CD4-positive, CD25-positive, alpha-beta regulatory T cell (primary cell): ENCODE data around the gene H6PD. TPM values are rescaled to one million over a fixed set of nuclear protein-coding genes. Genes with fewer than 3 reads are reported as not detected.
A peak's percentile ranks its signal among the peaks of the same experiment; 100 is the strongest.

ENCODE experiments used
- ATAC-seq, 2 donors: fragments of 150-1000 bp; cut with Tn5 transposase; one replicate each; pipeline ENCODE4 v1.10.0; 2021; ENCODE audit warnings: low read depth in 2 of 2, moderate number of reproducible peaks in 2 of 2, moderate library complexity in 1 of 2
- DNase-seq, 3 donors: peaks; one replicate each; pipeline versions ENCODE4 v3.0.0 to v3.0.0-alpha.2; 2012 to 2022; ENCODE audit warnings: mixed read lengths in 1 of 3
- H3K27ac ChIP-seq: one replicate; pipeline ENCODE4 v1.7.0; 2013; ENCODE audit warnings: mild to moderate bottlenecking, low read length; ENCODE audit not compliant: insufficient read depth, poor library complexity, severe bottlenecking
- H3K27me3 ChIP-seq: one replicate; pipeline ENCODE4 v1.7.0; 2013; ENCODE audit warnings: low read length; ENCODE audit not compliant: control insufficient read depth, insufficient read depth
- H3K36me3 ChIP-seq: one replicate; pipeline ENCODE4 v1.7.0; 2013; ENCODE audit warnings: mild to moderate bottlenecking, low read length, moderate library complexity; ENCODE audit not compliant: control insufficient read depth, insufficient read depth
- H3K4me1 ChIP-seq: 2 replicates; pipeline ENCODE4 v1.7.0; 2013; ENCODE audit warnings: mild to moderate bottlenecking, low read length; ENCODE audit not compliant: insufficient read depth, control insufficient read depth, poor library complexity, severe bottlenecking
- H3K4me3 ChIP-seq: one replicate; pipeline ENCODE4 v1.7.0; 2013; ENCODE audit warnings: low read depth, mild to moderate bottlenecking, low read length, moderate library complexity
- H3K9me3 ChIP-seq, 2 experiments: 1 replicate in 1 of 2; 2 replicates in 1 of 2; pipeline ENCODE4 v1.7.0; 2013; ENCODE audit warnings: low read length in 2 of 2, mild to moderate bottlenecking in 1 of 2, moderate library complexity in 1 of 2; ENCODE audit not compliant: control insufficient read depth in 2 of 2
- H3K27ac Mint-ChIP-seq, 3 donors: one replicate each; pipeline ENCODE4 v1.8.0; 2020 to 2022; ENCODE audit warnings: mild to moderate bottlenecking in 3 of 3, mixed read lengths in 3 of 3, moderate library complexity in 2 of 3
- H3K27me3 Mint-ChIP-seq: one replicate; pipeline ENCODE4 v1.8.0; 2022; ENCODE audit warnings: mild to moderate bottlenecking, mixed read lengths
- H3K36me3 Mint-ChIP-seq: one replicate; pipeline ENCODE4 v1.8.0; 2020; ENCODE audit warnings: mixed read lengths
- H3K4me1 Mint-ChIP-seq, 4 donors: one replicate each; pipeline ENCODE4 v1.8.0; 2020 to 2022; ENCODE audit warnings: mixed read lengths in 4 of 4, mild to moderate bottlenecking in 1 of 4
- H3K4me3 Mint-ChIP-seq, 4 donors: one replicate each; pipeline ENCODE4 v1.8.0; 2020 to 2022; ENCODE audit warnings: mild to moderate bottlenecking in 4 of 4, mixed read lengths in 4 of 4, moderate library complexity in 3 of 4
- H3K9me3 Mint-ChIP-seq, 7 donors: one replicate each; pipeline ENCODE4 v1.8.0; 2020 to 2022; ENCODE audit warnings: mixed read lengths in 7 of 7, mild to moderate bottlenecking in 3 of 7, moderate library complexity in 2 of 7
- polyA plus RNA-seq, 4 donors: library from polyadenylated mRNA; unstranded; fragments of 300-500 nt; fragmentation: Illumina TruSeq; gene quantifications; one replicate each; pipeline ENCODE4 v1.2.3, GENCODE V29; 2021
- total RNA-seq: library from RNA; stranded (reverse); gene quantifications from one replicate; pipeline ENCODE4 v1.2.3, GENCODE V29; 2022

H6PD gene
- total and polyA plus RNA-seq, 5 donors from 2014 or later: 7.8 to 19.4 (median 8.9) TPM

DNA sequence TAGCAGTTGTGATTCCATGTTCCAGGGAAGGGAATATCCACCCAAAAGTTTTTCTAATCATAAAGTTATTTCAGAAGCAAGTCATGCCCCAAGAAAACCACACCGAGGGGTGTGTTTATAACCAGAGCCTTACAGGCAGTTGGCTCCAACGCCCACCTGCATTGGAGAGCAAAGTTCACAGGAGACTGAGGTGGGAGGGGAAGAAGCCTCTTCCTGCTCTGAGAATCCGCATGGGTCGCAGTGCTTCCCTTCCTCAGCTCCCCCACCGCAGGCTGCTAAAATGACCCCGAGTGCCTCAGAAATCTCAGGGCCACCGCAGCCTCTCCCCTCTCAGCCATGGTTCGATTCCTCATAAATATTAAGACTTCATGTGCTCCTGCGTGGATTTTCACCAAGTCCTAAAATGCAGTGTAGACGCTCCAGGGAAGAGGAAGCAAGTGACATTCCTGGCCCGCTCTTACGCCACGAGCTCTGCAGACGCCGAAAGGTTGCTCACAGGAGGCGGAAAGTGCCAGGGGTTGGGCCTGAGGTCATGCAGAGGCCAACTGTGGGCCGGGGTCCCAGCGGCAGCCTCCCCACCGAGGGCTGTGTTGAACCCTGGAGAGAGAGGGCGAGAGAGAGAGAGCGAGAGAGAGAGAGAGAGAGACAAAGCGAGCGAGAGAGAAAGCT lies 44.7 kb downstream of the H6PD start:
- Mint-ChIP-seq H3K36me3 (peaks cover 5% of the 10 kb centered on the region), H3K27ac (peak overlapping the region in 1 of 3 donors; percentile 20), H3K27me3 (peaks cover 6% of the 10 kb centered on the region), H3K4me3 (peak overlapping the region in 2 of 4 donors; percentile 35 to 90), H3K9me3 (peaks cover 0 to 6% (median 0%) of the 10 kb centered on the region in 7 donors), H3K4me1 (peaks cover 13 to 61% (median 37%) of the 10 kb centered on the region in 4 donors)
- no peaks in the 10 kb centered on the region for H3K27me3 ChIP-seq
- no peaks in the 10 kb centered on the region for H3K36me3 ChIP-seq
- H3K9me3 ChIP-seq: no peaks in the 10 kb centered on the region
- peak in 1 of 3 donors; percentile 68 for DNase-seq
- no peak overlapping the region for H3K27ac ChIP-seq
- ATAC-seq: no peak
- peaks cover 65% of the 10 kb centered on the region for H3K4me1 ChIP-seq
- H3K4me3 ChIP-seq: no peak overlapping the region

DNA sequence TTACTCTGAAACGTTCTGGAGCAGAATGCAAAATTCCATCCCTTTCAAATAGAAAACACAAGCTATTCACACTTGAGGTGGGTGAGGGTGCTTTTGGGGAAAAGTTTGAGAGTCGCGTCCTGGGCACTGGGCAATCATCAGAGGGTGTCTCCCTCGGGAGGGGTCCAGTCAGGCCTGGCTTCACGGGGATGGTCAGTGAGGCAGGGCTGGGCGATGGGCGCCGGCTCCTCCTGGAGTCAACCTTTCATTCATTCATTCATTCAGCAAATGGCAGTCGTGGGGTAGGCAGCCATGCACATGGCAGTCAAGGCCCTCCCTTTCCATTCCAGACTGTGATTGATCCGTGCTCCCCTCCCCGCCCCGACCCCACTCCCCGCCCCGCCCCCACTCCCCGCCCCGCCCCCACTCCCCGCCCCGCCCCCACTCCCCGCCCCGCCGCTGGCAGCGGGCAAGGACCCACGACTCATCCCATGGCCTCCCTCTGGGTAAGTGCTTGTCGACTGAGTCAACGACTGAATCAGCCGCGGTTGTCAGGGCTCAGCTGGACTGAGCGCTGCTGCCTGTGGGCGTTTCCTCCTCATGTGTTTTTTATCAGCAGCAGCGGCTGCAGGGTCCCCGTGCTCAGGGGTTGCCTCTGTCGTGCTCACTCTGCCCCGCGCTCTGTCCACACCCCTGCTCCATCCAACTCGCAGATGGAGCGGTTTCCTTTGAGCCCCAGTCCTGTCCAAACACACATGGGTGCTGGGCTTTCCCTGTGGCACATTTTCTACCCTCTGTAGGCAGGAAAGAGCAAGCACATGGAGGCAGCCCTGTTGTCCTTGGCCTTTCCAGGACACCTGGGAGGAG lies 45.7 kb downstream of the H6PD start:
- H3K4me3 Mint-ChIP-seq: peak overlapping the region; percentile 75 to 93 (median 86)
- Histone ChIP-seq H3K4me1 (peaks cover 70% of the 10 kb centered on the region), H3K36me3 (no peaks in the 10 kb centered on the region), H3K27me3 (no peaks in the 10 kb centered on the region), H3K4me3 (no peak overlapping the region), H3K27ac (no peak overlapping the region), H3K9me3 (no peaks in the 10 kb centered on the region)
- peak; percentile 18 to 36 for ATAC-seq
- H3K4me1 Mint-ChIP-seq: peaks cover 12 to 66% (median 41%) of the 10 kb centered on the region in 4 donors
- peak in 1 of 3 donors; percentile 75 for DNase-seq
- peak overlapping the region in 1 of 3 donors; percentile 77 for H3K27ac Mint-ChIP-seq
- H3K27me3 Mint-ChIP-seq: peaks cover 6% of the 10 kb centered on the region
- H3K9me3 Mint-ChIP-seq: peaks cover 0 to 10% (median 6%) of the 10 kb centered on the region in 7 donors
- peaks cover 1% of the 10 kb centered on the region for H3K36me3 Mint-ChIP-seq

DNA sequence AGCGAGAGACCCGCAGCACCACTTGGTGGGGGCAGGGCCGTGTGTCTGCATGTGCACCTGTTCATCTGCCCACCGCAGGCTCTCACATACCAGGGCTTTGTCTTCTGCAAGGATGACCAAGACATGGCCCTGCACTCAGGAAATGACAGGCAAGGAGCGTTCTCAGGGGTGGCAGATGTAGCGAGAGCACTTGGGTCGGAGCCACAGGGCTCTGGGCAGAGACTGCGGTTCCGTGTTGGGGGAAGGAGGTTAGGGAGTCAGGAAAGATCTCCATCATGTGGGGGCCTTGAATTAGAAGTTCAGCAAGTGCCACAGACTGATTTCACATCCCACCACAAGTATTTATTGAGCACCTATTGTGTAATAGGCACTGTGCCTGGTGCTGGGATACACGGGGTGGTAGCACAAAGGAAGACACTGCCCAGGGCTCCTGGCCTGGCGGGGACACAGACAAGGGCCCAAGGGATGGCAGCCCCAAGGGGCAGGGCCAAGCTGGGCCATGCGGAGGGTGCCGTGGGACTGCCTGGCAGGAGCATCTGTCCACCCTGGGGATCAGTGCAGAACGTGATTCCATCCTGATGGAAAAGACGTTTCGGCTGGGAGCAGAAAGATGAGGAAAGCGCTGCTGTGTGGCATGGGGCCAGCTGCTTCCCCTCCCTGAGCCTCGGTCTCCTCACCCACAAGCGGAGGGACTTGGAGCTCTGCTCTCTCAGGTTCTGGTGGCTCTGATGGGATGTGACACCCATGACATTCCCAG lies 46.7 kb downstream of the H6PD start:
- peaks cover 61% of the 10 kb centered on the region for H3K4me1 ChIP-seq
- Mint-ChIP-seq H3K27me3 (peaks cover 6% of the 10 kb centered on the region), H3K27ac (peak overlapping the region in 1 of 3 donors; percentile 77)

DNA sequence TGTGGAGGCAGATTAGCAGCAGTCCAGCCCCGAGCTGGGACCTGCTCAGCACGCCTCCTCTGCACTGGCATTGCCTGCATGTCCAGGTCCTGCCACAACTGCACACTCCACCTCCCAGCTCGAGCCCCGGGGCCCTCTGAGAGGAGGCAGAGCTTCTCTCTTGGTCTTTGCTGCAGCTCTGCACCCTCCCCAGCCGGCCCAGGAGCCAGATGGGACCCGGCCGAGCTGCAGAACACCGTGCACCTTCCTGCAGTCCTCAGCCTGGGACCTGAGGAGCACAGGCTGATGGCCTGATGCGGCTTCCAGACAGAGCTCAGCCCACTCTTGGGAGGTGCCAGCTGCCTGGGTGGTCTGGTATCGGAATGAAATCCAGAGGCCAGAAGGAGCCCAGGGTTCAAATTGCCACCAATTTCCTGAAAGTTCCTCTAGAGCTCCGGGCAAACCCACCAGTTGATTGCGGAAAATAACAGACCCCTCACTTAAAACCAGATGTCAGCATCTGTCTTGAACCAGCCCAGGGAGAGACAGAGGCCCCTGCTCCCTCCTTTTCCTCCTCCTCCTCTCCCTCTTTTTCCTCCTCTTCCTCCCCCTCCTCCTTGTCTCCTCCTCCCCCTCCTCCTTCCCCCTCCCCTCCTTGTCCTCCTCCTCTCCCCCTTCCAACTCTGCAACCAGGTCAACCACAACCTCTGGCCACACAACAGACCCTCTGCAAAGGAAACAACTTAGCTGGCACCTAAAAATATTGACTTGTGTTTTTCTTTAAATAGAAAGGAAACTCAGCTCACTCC lies 47.5 kb downstream of the H6PD start:
- Histone ChIP-seq H3K4me1 (peaks cover 61% of the 10 kb centered on the region), H3K36me3 (no peaks in the 10 kb centered on the region), H3K9me3 (no peaks in the 10 kb centered on the region), H3K27ac (peak overlapping the region; percentile 10), H3K27me3 (no peaks in the 10 kb centered on the region), H3K4me3 (no peak overlapping the region)
- H3K4me3 Mint-ChIP-seq: peak overlapping the region in 2 of 4 donors; percentile 28 to 63
- H3K27me3 Mint-ChIP-seq: peaks cover 6% of the 10 kb centered on the region
- H3K4me1 Mint-ChIP-seq: peaks cover 7 to 67% (median 38%) of the 10 kb centered on the region in 4 donors
- peaks cover 0 to 14% (median 7%) of the 10 kb centered on the region in 7 donors for H3K9me3 Mint-ChIP-seq
- H3K36me3 Mint-ChIP-seq: no peaks in the 10 kb centered on the region
- ATAC-seq (no peak), DNase-seq (peak in 1 of 3 donors; percentile 44)
- peak overlapping the region in 1 of 3 donors; percentile 77 for H3K27ac Mint-ChIP-seq

More for the DNA sequence above, 46.7 kb downstream of the H6PD start:
- H3K9me3 ChIP-seq: no peaks in the 10 kb centered on the region
- peaks cover 7 to 64% (median 37%) of the 10 kb centered on the region in 4 donors for H3K4me1 Mint-ChIP-seq
- ATAC-seq: no peak
- H3K36me3 Mint-ChIP-seq: no peaks in the 10 kb centered on the region
- no peaks in the 10 kb centered on the region for H3K27me3 ChIP-seq
- H3K9me3 Mint-ChIP-seq: peaks cover 0 to 12% (median 7%) of the 10 kb centered on the region in 7 donors
- peak overlapping the region; percentile 1 for H3K27ac ChIP-seq
- no peaks in the 10 kb centered on the region for H3K36me3 ChIP-seq
- H3K4me3 ChIP-seq: no peak overlapping the region
- H3K4me3 Mint-ChIP-seq: peak overlapping the region in 2 of 4 donors; percentile 58 to 89
- DNase-seq: no peak

DNA sequence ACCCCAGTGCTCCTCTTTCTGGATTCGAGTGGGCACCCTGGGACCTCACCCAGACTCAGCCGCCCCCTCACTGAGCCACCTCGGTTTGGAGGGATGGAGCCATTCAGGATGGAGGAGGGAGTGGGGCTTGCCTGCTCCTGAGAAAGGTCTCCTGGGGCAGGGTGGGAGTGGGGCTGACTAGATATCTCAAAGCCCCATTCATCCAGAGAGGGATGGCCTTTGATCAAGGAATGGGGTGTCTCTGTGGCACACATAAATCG lies 48.1 kb downstream of the H6PD start:
- no peaks in the 10 kb centered on the region for H3K27me3 ChIP-seq
- H3K9me3 ChIP-seq: no peaks in the 10 kb centered on the region
- Mint-ChIP-seq H3K4me1 (peaks cover 7 to 70% (median 38%) of the 10 kb centered on the region in 4 donors), H3K27ac (peak overlapping the region; percentile 75 to 81 (median 77)), H3K36me3 (no peaks in the 10 kb centered on the region), H3K9me3 (peaks cover 0 to 15% (median 7%) of the 10 kb centered on the region in 7 donors), H3K27me3 (peaks cover 6% of the 10 kb centered on the region), H3K4me3 (peak overlapping the region in 3 of 4 donors; percentile 63 to 71 (median 68))
- H3K27ac ChIP-seq: peak overlapping the region; percentile 10
- H3K36me3 ChIP-seq: no peaks in the 10 kb centered on the region
- ATAC-seq (no peak), DNase-seq (no peak)
- H3K4me3 ChIP-seq: no peak overlapping the region
- peaks cover 61% of the 10 kb centered on the region for H3K4me1 ChIP-seq

DNA sequence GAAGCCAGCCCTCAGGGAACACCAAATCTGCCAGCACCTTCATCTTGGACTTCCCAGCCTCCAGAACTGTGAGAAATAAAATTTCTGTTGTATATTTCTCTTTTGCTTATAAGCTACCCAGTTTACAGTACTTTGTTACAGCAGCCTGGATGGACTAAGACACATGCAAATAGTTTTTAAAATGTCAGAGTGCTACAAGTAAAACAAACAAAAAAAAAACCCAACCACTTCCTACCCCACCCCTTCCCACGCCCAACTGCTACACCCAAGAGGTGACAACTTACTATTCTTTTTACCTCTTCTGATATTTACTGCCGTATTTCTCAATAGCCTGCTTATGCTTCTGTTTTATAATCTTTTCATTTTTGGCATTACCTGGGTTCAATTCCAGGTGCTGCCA lies 49.5 kb downstream of the H6PD start:
- ATAC-seq (peak; percentile 73 to 76), DNase-seq (peak in 2 of 3 donors; percentile 67 to 92)
- Mint-ChIP-seq H3K27me3 (peaks cover 6% of the 10 kb centered on the region), H3K4me1 (peaks cover 11 to 68% (median 37%) of the 10 kb centered on the region in 4 donors), H3K27ac (peak overlapping the region; percentile 10 to 81 (median 55)), H3K9me3 (peaks cover 3 to 21% (median 7%) of the 10 kb centered on the region in 7 donors), H3K36me3 (peaks cover 3% of the 10 kb centered on the region), H3K4me3 (peak overlapping the region; percentile 63 to 91 (median 78))
- Histone ChIP-seq H3K9me3 (peaks cover 9 to 10% of the 10 kb centered on the region in 2 experiments), H3K36me3 (no peaks in the 10 kb centered on the region), H3K4me1 (peaks cover 55% of the 10 kb centered on the region), H3K27me3 (no peaks in the 10 kb centered on the region), H3K4me3 (peak overlapping the region; percentile 65), H3K27ac (no peak overlapping the region)
